OCI-LY1 (cell line): ENCODE results near the gene HAPSTR1.

Source experiments
- EZH2 ChIP-seq: fragments of 200-600 bp; sonication (generic), shearing (Covaris generic); IDR thresholded peaks from 2 replicates; pipeline ENCODE4 v1.8.0; 2017; ENCODE audit warnings: borderline replicate concordance, mixed run types, mild to moderate bottlenecking, antibody characterized with exemption, low read length, moderate library complexity, mixed read lengths
- TF ChIP-seq, protein P1 (sequence below): fragments of 200-600 bp; sonication (generic), shearing (Covaris generic); IDR thresholded peaks from 2 replicates; pipeline ENCODE4 v1.5.1; 2017; ENCODE audit warnings: mild to moderate bottlenecking, antibody characterized with exemption, low read length, moderate library complexity, mixed read lengths

DNA sequence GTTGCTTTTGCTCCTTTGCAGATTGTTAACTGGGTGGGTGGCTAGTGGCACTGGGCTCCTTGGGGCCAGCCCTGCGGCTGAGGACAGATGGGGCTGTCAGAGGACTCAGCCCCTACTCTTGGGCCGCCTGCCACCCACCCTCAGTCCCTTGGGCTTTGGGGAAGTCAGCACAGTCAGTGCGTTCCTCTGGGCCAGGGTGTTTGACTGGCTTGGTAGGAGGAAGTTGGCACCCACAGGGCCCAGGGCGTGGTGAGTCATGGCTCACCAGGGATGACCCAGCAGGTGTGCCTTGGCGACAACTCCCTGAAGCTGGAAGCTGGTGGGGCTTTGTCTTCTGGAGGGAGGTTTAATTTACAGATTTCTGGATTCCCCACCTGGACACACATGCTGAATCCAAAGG is 32.4 kb downstream of the HAPSTR1 start:
- no peak for TF ChIP-seq EZH2
- TF ChIP-seq, protein P1, sequence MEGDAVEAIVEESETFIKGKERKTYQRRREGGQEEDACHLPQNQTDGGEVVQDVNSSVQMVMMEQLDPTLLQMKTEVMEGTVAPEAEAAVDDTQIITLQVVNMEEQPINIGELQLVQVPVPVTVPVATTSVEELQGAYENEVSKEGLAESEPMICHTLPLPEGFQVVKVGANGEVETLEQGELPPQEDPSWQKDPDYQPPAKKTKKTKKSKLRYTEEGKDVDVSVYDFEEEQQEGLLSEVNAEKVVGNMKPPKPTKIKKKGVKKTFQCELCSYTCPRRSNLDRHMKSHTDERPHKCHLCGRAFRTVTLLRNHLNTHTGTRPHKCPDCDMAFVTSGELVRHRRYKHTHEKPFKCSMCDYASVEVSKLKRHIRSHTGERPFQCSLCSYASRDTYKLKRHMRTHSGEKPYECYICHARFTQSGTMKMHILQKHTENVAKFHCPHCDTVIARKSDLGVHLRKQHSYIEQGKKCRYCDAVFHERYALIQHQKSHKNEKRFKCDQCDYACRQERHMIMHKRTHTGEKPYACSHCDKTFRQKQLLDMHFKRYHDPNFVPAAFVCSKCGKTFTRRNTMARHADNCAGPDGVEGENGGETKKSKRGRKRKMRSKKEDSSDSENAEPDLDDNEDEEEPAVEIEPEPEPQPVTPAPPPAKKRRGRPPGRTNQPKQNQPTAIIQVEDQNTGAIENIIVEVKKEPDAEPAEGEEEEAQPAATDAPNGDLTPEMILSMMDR = no peak
